Stimulated activated CD8-positive, alpha-beta memory T cell treated with anti-CD3 and anti-CD28 coated beads, Interleukin-4, amount 100 ng/mL, for 1 hour (primary cell): ENCODE data around the gene KIF6.

Source experiments
- DNase-seq, 2 donors: peaks; one replicate each; pipeline ENCODE4 v3.0.0-alpha.2; 2020; ENCODE audit warnings: low read depth in 2 of 2, low spot score in 1 of 2

The KIF6 gene

GRCh38 chr6:39425346-39426072 is 299.7 kb downstream of the KIF6 start:
- DNase-seq: no peak

GRCh38 chr6:39424831-39425230 is 300.4 kb downstream of the KIF6 start:
- no peak for DNase-seq

GRCh38 chr6:39422238-39422637 is 303.0 kb downstream of the KIF6 start:
- DNase-seq: no peak

DNA sequence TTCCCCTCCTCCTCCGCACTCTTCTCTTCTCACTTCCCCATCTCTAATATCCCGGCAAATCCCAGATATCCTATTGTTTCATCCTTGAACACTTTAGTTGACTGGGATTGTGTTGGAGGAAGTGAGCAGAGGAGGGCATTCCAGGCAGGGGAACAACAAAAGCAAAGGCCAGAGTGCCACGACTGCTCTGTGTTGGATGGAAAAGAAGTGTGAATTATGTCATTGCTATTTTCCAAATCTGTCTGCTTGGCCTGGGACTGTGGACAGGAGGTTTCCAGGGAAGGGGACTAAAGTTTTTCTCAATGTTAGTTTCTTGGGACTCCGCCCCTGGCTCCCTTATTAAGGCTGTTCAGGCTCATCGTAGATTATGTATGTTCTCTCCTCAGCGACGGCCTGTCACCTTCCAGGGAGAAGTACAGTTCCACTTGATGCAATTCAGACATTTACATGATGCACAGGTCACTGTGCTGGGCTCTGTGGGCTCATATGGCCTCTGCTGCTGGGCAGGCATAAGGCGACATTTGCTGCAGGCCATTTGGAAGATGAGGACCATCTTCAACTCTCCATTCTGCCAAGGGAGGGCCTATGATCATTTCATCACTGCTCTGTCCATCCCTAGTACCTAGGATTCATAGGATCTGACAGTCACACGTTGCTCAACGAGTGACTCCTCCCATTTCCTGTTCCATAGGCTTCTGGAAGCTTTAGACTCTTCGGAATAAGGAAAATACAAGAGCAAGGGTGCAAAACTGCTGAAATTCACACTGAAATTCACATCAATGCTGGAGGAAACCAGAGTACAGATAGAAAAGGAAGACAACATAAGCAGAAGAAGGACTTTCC is 303.6 kb downstream of the KIF6 start:
- no peak for DNase-seq

- no peak for DNase-seq
Observed at GRCh38 chr6:39420300-39421265, 304.6 kb downstream of the KIF6 start.

DNA sequence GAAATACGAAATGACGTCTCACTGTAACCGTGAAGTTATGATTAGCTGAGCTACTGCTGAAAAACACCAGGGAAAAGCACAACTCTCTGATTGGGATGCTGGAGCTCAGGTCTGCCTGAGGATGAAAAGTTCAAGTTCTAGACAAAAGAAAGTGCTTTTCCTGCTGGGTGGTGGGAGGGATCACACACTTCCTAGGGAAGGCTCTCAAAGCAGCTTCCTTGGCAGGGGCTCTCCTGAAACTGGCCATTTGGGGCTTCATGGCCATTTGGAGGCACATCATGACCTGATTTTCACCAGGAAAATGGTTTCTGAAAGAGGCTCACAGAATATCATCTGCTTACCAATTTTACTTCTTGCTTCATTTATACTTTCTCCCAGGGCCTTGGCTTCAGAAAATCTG is 305.6 kb downstream of the KIF6 start:
- no peak for DNase-seq

DNA sequence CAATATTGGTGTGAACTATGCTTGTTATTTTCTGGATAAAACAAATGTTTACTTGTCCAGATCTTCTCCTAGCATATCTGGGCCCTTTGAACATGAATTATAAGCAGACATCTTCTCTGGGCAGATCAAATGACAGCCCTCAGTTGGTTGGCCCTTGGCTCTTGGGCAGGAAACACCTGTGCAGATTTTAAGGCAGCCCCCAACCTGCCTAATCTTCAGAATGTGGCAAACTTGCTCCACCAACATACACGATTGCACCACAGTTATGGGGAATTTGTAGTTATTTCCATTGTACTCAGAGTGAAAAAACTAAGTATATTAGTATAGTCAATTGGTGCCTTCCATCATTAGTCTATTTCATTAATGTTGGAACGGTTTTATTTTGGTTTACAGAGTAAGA is 307.8 kb downstream of the KIF6 start:
- no peak for DNase-seq

DNA sequence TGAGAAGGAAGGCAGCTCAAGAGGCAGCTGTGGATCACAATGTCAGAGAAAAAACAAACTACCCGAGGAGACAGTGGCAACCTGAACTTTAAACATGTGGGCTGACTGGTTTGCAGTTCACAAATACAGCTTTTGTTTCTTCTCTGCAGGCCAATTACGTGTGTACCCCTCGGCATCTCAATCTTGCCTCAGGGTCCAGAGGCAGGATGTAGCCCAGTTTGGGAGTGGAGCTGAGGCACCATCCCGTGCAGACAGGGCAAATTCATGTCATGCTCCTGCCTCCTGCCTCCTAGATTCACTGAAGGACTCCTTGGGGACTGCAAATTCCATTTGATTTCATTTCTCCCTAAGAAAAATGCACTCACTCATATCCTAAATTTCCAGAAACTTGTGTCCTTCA is 308.5 kb downstream of the KIF6 start:
- no peak for DNase-seq

DNA sequence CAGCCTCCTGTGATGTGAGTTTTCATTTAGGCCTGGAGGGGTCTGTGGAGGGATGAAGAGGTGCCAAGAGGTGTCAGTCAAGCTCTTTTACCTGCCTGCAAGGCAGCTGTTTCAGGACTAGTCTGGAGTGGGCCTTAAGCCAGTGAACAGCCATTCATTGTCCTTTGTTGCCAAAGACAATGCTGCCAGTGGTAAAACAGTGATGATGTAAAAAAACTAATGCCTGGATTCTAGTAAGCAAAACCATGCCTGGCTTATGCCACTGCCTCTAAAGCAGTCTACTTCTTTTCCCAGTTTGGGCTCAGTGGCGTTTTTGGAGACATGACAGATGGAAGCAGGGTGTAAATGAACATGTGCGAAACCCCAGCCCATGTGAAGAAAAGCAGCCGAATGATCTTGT is 309.2 kb downstream of the KIF6 start:
- no peak for DNase-seq

- DNase-seq: no peak
Observed at GRCh38 chr6:39415482-39415881, 309.7 kb downstream of the KIF6 start.

GRCh38 chr6:39411465-39411864 is 313.7 kb downstream of the KIF6 start:
- no peak for DNase-seq

- DNase-seq: no peak
Observed at GRCh38 chr6:39411001-39411400, 314.2 kb downstream of the KIF6 start.

DNA sequence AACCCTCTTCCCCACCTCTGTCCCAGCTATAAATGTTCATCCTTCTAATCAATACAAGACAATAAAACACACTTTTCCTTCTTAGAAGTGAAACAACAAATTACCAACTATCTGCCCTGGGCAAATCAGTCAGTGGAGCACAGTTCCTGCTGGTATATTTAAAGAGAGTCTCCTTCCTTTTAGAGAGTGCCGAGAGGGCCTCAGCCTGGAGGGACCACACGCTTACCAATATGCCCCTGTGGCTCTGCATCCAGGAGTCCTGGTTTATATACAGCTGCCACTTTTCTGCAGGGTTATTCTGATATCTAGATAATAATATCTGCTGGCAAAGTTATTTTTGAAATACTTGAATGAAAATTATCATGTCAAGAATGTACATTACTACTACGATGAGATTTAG is 315.3 kb downstream of the KIF6 start:
- no peak for DNase-seq

DNA sequence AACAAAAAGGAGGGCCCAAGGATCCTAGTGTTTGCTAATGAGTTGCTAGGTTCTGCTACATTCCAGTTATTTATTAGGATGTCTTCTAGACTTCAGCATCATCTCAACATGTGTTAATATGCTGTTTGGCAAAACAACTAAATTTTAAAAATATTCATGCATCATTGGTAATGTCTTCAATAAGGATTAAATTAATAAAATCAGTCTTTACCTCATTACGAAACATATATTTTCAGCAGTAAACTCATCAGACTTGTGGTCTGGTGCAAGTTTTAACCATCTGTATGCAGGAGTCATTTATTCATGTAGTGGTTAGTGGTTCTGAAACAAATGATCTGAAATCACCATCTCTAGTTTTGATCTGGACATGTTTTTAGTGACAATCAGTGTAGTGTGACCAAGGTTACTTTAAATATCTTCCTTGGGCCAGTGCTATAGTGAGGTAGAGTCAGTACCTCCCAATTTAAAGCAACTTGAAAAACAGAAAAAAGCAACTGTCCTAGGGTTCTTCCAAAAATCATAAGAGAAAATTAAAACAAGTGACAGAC is 317.7 kb downstream of the KIF6 start:
- no peak for DNase-seq

DNA sequence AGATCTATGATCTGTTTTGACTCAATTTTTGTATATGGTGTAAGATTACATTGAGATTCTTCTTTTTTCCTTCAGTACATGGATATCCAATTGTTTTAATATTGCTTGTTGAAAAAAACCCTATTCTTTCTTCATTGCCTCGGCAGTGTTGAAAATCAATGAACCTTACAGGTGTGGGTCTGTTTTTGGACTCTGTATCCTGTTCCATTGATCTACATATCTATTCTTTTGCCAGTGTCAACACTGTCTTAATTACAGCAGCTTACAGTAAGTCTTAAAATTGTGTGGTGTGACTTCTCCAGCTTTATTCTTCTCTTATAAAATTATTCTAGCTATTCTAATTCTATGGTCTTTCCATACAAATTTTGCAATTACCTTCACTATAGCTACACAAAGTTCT is 320.9 kb downstream of the KIF6 start:
- no peak for DNase-seq

DNA sequence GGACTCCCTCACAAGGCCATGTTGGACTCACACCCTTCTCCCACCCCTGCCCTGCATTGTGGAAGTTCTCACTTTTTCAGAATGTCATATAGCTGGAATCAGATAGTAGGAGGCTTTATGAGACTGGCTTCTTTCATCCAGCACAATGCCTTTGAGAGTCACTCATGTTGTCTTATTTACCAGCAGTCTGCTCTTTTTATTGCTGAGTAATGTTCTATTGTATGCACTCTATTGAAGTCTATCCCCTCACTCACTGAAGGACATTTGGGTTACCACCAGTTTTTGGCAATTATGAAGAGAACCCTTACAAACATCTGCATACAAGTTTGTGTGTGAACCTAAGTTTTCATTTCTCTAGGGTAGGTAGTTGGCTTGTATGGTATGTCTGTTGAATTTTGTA is 321.9 kb downstream of the KIF6 start:
- no peak for DNase-seq

DNA sequence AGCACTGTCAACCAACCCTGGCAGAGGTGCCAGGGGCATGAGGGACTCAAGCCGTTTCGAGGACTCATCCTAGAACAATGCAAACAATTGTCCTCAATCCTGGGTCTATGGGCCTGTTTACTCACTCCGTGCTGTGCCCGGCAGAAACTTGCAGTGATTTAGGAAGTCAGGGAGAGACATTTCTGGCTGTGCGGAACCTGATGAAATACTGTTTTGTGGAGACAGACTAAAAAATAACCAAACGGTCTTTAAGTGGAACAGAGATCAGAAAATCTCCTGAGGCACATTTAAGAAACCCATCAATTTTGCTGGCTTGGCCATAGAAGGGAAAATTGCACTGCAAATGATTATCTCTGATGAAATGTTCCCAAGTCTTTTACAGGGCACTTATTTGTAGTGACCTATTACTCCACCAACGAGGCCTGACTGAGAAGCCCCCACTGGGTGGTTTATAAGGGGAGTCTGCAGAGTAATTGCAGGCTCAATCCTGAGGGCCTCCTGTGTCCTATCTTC is 322.9 kb downstream of the KIF6 start:
- no peak for DNase-seq

DNA sequence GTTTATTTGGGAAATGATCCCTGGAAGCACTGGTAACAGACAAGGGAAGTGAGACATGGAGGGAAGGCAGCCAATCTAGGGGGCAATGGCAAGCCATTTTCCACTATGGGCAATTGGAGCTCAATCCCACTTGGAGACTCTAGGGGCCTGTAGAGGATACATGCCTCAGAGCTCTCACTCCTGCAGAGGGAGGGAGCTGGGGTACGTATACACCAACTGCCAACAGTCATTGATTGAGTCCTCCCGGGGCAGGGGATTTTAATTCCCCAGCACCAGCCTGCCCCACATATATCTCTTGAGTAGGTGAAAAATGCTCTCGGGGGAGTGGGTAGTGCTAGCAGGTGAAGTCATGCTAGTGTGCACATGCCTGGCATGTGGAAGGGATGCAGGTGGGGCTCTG is 323.8 kb downstream of the KIF6 start:
- no peak for DNase-seq

GRCh38 chr6:39400026-39400425 is 325.2 kb downstream of the KIF6 start:
- no peak for DNase-seq

- DNase-seq: no peak
Observed at GRCh38 chr6:39396854-39397253, 328.4 kb downstream of the KIF6 start.

- DNase-seq: no peak
Observed at GRCh38 chr6:39393075-39393474, 332.1 kb downstream of the KIF6 start.
